ENCODE results near the gene HOXB8.

The HOXB8 gene

GRCh38 chr17:48647103-48647962 is 32.2 kb upstream of the HOXB8 start:
- 0 out of 2 replicates have a peak, but pooled peaks cover 5% of the 10 kb centered on the region for H3K27me3 ChIP-seq (ENCODE audit: insufficient read depth, low read length)
- no peaks in the 10 kb centered on the region for H3K4me1 ChIP-seq (ENCODE audit: insufficient read depth, low read length, severe bottlenecking)
- H3K4me3 ChIP-seq (ENCODE audit: low read depth, low read length, poor library complexity, severe bottlenecking), result no peak overlapping the region
- H3K9ac ChIP-seq (ENCODE audit: low read length), result no peak overlapping the region
- H3K4me2 ChIP-seq (ENCODE audit: low read length), result no peak overlapping the region
- no peaks in the 10 kb centered on the region for H3K9me2 ChIP-seq (ENCODE audit: low read depth, low read length)
- H4K20me1 ChIP-seq (ENCODE audit: insufficient read depth, low read length), result no peaks in the 10 kb centered on the region
- TF ChIP-seq EZH2 (IDR thresholded peaks at IDR 0.05; ENCODE audit: borderline replicate concordance, low read length) (no peak), CTCF (IDR thresholded peaks at IDR 0.05; ENCODE audit: low read length) (no peak)
- no peaks in the 10 kb centered on the region for H3K36me3 ChIP-seq (ENCODE audit: insufficient read depth, low read length)
- H3K9me3 ChIP-seq (ENCODE audit: low read length), result no peaks in the 10 kb centered on the region
- H2AFZ ChIP-seq (ENCODE audit: low read length), result no peak overlapping the region
- H3F3A ChIP-seq (ENCODE audit: insufficient read depth, low read length), result no peaks in the 10 kb centered on the region
- H3K79me2 ChIP-seq (ENCODE audit: insufficient read depth, low read length), result no peaks in the 10 kb centered on the region
- no peak overlapping the region for H3K27ac ChIP-seq (ENCODE audit: low read depth, low read length, poor library complexity, severe bottlenecking)

- no peak overlapping the region for H3K27ac ChIP-seq (ENCODE audit: low read depth, low read length, poor library complexity, severe bottlenecking)
- no peaks in the 10 kb centered on the region for H4K20me1 ChIP-seq (ENCODE audit: insufficient read depth, low read length)
- no peaks in the 10 kb centered on the region for H3K9me3 ChIP-seq (ENCODE audit: low read length)
- H3K27me3 ChIP-seq (ENCODE audit: insufficient read depth, low read length), result 0 out of 2 replicates have a peak, but pooled peaks cover 5% of the 10 kb centered on the region
- no peaks in the 10 kb centered on the region for H3F3A ChIP-seq (ENCODE audit: insufficient read depth, low read length)
- no peak overlapping the region for H3K4me2 ChIP-seq (ENCODE audit: low read length)
- H2AFZ ChIP-seq (ENCODE audit: low read length), result no peak overlapping the region
- H3K4me3 ChIP-seq (ENCODE audit: low read depth, low read length, poor library complexity, severe bottlenecking), result no peak overlapping the region
- H3K4me1 ChIP-seq (ENCODE audit: insufficient read depth, low read length, severe bottlenecking), result no peaks in the 10 kb centered on the region
- H3K9me2 ChIP-seq (ENCODE audit: low read depth, low read length), result no peaks in the 10 kb centered on the region
- H3K36me3 ChIP-seq (ENCODE audit: insufficient read depth, low read length), result no peaks in the 10 kb centered on the region
- H3K79me2 ChIP-seq (ENCODE audit: insufficient read depth, low read length), result no peaks in the 10 kb centered on the region
- no peak overlapping the region for H3K9ac ChIP-seq (ENCODE audit: low read length)
- no peak for TF ChIP-seq CTCF (IDR thresholded peaks at IDR 0.05; ENCODE audit: low read length)
- no peak for TF ChIP-seq EZH2 (IDR thresholded peaks at IDR 0.05; ENCODE audit: borderline replicate concordance, low read length)
Observed at GRCh38 chr17:48646183-48647102, 31.4 kb upstream of the HOXB8 start.

GRCh38 chr17:48645639-48646182 is 30.6 kb upstream of the HOXB8 start:
- Histone ChIP-seq H3K9ac (ENCODE audit: low read length) (no peak overlapping the region), H4K20me1 (ENCODE audit: insufficient read depth, low read length) (no peaks in the 10 kb centered on the region), H3K4me2 (ENCODE audit: low read length) (no peak overlapping the region)

More at GRCh38 chr17:48645639-48646182, 30.6 kb upstream of the HOXB8 start:
- Histone ChIP-seq H3K4me1 (ENCODE audit: insufficient read depth, low read length, severe bottlenecking) (no peaks in the 10 kb centered on the region), H3F3A (ENCODE audit: insufficient read depth, low read length) (no peaks in the 10 kb centered on the region), H3K79me2 (ENCODE audit: insufficient read depth, low read length) (no peaks in the 10 kb centered on the region), H3K9me3 (ENCODE audit: low read length) (no peaks in the 10 kb centered on the region), H3K36me3 (ENCODE audit: insufficient read depth, low read length) (no peaks in the 10 kb centered on the region), H3K27me3 (ENCODE audit: insufficient read depth, low read length) (0 out of 2 replicates have a peak, but pooled peaks cover 5% of the 10 kb centered on the region), H2AFZ (ENCODE audit: low read length) (no peak overlapping the region), H3K9me2 (ENCODE audit: low read depth, low read length) (no peaks in the 10 kb centered on the region), H3K4me3 (ENCODE audit: low read depth, low read length, poor library complexity, severe bottlenecking) (no peak overlapping the region), H3K27ac (ENCODE audit: low read depth, low read length, poor library complexity, severe bottlenecking) (no peak overlapping the region)
- TF ChIP-seq CTCF (IDR thresholded peaks at IDR 0.05; ENCODE audit: low read length) (no peak), EZH2 (IDR thresholded peaks at IDR 0.05; ENCODE audit: borderline replicate concordance, low read length) (no peak)

Measured in OCI-LY1 (cell line).